Fibroblast of pulmonary artery (primary cell): Measurements from ENCODE around the gene GABARAP.
"Not testable (repeated sequence)": the region's sequence is repeated elsewhere in the genome, so short reads cannot be mapped to it uniquely, and the experiment has no call there.

Experiments used
- DNase-seq: peaks from one replicate; pipeline ENCODE4 v3.0.0-alpha.2; 2010; ENCODE audit warnings: low read depth
- H3K4me3 ChIP-seq: replicated peaks from 2 replicates; pipeline ENCODE4 v1.5.1; 2011; ENCODE audit warnings: low read depth, mild to moderate bottlenecking, control low read depth, low read length, moderate library complexity
- TF ChIP-seq, protein P1 (sequence below): IDR thresholded peaks from 2 replicates; pipeline ENCODE4 v1.5.1; 2011; ENCODE audit warnings: mild to moderate bottlenecking, control low read depth, low read length, inconsistent platforms; ENCODE audit errors: missing control alignments

The GABARAP gene

DNA sequence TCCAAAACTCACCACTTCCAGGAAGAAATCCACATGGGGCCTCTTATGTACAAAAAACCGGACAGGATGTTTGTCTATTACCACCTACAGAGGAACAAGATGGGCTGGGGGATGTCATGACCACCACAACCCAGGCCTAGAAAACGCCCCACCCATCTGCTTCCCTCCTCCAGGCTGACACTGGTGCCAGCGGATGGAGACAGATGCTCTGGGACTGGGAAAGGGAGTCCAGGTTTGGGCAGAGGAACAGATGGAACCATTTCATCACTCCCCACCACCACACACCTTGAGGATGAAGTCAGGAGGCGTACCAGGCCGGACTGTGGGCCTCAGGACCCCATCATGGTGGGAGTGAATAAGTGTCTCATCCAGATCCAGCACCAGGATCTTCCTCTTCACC lies 4.5 kb upstream of the GABARAP start:
- no peak overlapping the region for H3K4me3 ChIP-seq
- TF ChIP-seq, protein P1, sequence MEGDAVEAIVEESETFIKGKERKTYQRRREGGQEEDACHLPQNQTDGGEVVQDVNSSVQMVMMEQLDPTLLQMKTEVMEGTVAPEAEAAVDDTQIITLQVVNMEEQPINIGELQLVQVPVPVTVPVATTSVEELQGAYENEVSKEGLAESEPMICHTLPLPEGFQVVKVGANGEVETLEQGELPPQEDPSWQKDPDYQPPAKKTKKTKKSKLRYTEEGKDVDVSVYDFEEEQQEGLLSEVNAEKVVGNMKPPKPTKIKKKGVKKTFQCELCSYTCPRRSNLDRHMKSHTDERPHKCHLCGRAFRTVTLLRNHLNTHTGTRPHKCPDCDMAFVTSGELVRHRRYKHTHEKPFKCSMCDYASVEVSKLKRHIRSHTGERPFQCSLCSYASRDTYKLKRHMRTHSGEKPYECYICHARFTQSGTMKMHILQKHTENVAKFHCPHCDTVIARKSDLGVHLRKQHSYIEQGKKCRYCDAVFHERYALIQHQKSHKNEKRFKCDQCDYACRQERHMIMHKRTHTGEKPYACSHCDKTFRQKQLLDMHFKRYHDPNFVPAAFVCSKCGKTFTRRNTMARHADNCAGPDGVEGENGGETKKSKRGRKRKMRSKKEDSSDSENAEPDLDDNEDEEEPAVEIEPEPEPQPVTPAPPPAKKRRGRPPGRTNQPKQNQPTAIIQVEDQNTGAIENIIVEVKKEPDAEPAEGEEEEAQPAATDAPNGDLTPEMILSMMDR = no peak
- no peak for DNase-seq

DNA sequence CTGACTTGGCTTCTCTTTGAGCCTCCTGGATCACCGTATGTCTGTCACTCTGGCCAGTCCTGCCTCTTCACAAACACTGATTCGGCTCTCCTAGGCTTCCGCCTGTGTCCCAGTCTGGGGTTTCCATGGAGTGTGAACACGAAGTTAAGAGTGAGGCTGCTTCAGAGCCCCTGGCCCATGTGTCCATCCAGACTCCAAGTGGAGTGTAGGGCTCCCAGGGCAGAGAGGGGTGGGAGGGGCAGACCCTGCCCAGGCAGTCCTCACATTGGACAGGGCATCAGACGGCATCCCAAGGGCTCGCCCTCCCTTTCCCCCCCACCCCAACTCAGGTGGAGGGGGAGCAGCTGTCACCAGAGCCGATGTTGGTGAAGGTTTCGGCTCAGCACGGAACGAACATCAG lies 1.6 kb upstream of the GABARAP start:
- not testable (repeated sequence) for H3K4me3 ChIP-seq, DNase-seq

DNA sequence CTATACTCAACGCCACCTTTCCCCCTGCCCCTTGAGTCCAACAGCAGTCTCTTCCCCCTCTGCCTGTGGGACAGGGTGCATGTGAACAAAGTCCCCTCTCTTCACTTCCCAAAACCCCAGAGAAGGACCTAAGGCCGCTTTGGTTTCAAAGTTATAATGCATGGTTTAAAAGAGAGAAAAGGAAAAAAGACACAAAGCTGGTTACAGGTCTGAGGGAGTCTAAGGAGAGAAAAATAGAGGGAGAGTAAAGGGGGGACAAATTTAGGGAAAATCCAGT lies 1.1 kb upstream of the GABARAP start:
- TF ChIP-seq, protein P1 = no peak
- peak overlapping the region; percentile 81 for H3K4me3 ChIP-seq
- DNase-seq = no peak

DNA sequence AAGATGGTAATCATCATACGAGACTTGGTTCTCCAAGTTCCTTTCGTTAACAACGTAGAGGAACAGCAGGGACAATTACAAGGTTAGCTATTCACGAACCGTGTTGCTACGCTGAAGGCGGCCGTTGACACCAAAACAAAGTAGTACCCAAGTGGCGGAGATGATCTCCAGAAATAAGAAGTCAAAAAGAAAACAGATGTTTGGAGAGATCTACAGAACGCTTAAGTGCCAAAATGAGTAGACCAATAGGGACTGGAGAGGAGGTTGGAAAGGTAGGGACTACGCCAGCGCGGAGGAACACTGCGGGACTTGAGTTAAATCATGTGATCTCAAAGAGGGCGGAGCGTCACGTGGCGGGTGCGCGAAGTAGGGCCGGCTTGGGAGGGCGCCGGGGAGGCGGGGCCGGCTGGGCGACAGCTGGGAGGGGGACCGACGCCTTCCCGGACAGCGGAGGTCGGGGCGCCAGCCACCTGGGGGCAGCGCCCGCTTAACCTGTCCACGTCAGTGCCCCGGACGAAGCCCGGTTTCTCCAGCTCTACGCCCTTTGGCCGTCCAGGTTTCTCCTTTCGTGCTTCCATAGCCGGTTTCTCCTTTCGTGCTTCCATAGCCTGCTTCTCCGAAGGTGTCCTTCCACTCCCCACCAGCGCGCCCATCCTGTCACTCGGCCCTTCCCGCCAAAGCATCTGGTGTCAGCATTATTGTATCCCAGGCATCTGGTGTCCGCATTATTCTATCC lies 636 bp upstream of the GABARAP start:
- H3K4me3 ChIP-seq = peak overlapping the region; percentile 81
- DNase-seq = peak; percentile 97
- TF ChIP-seq, protein P1 = no peak

DNA sequence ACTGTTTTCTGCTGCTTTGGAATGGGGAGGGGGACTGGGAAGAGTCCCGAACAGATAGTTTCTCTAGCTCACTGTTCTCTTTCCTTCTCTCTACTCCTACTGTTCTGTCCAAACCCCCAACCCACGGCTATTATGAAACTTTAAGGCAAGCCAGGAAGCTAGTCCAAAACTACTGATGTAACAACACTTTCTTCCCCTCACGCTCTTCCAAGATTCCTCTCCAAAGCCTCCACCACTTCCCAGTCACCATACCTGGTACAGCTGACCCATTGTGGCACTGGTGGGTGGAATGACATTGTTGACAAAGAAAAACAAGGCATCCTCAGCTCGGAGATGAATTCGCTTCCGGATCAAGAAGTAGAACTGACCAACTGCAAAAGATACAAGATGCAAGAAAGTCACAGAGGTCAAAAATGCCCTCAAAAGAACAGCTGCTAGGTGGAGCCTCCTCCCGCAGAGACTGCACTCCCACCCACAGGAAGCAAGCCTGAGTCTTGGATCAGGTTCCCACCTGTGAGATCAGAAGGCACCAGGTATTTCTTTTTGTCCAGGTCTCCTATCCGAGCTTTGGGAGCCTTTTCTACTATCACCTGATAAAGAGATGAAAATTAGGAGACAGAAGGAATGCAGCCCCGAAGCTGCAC lies 1.0 kb downstream of the GABARAP start:
- H3K4me3 ChIP-seq = peak overlapping the region; percentile 81
- no peak for DNase-seq

DNA sequence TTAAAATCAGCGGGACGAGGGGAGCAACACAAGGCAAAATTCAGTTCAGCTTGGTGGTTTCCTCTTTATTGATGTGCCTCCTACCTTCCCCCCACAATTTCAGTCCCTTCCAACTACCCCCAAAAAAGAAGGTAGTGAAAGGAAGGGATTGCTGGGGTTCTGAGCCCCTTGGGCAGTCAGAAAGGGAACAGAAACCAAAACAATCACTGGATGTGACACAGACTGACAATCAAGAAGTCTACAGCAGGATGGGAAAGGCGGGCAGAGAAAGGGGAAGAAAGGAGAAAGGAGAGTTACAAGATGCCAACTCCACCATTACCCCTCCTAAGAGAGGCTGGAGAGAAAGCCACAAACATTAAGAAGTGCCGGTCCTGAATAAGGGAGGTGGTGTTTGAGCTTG lies 1.9 kb downstream of the GABARAP start:
- DNase-seq = no peak
- peak overlapping the region; percentile 81 for H3K4me3 ChIP-seq
- TF ChIP-seq, protein P1 = no peak

More for the DNA sequence above, 1.0 kb downstream of the GABARAP start:
- TF ChIP-seq, protein P1 = no peak

DNA sequence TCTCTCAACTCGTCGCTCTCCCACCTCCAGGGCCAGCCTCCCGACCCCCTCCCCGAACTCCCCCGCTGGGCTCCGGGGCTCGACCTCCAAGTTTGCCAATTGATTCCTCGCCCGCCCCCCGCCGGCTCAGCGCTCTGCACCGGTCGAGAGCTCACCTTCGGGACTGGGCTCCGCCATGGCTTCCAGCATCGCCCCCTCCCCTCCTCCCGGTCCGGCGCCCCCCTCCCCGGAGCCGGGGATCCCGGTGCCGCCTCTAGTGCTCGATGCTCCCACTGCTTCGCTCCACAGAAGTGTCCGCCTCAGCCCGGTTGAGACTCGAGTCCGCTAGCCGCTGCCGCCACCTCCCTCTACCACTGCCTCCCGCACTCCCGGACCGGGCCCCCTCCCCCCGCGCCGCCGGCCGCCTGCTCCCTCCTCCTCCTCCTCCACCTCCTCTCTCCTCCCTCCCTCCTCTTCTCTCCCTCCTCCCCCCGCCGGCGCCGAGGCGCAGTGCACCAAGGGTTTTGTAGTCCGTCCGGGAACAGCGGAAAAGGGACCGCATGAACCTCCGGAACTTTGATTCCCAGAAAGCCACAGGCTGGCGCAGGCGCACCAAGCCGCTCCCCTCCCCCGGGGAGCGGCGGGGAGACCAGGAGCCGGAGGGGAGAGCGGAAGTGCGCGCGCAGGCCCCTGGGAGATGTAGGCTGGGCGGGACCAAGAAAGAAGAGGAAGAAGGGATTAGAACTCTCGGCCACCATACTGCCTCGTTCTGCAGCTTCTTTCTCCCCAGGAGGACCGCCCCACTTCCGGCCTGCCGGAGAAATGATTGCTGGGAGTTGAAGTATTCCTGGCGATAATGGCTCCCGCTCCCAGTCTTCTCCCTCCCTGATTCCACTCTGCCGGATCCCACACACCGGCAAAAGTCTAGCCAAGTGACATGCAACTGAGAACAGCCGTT lies 2.9 kb downstream of the GABARAP start, which contains the start of gene PHF23:
Gene PHF23, minus strand, starts transcription at position 367 of the 937 bp plus-strand sequence. Its CDS starts 178 bp downstream, at position 189.
- DNase-seq = peak; percentile 99
- TF ChIP-seq, protein P1 = no peak
- peak within 1 kb of the TSS; percentile 81 for H3K4me3 ChIP-seq
